Left cardiac atrium (tissue), 4 donors: ENCODE data around the gene EDEM3. TPM values are rescaled to one million over a fixed set of nuclear protein-coding genes. Genes with fewer than 3 reads are reported as not detected.
"Not testable (repeated sequence)": the region's sequence is repeated elsewhere in the genome, so short reads cannot be mapped to it uniquely, and the experiment has no call there.

Experiments
- ATAC-seq, 2 donors: fragments of 200-7000 bp; cut with Tn5 transposase; one replicate each; pipeline ENCODE4 v1.9.1; 2020; ENCODE audit warnings: mild to moderate bottlenecking in 2 of 2, moderate library complexity in 2 of 2
- DNase-seq: peaks from one replicate; pipeline ENCODE4 v3.0.0-alpha.2; 2020
- intact Hi-C, 2 donors: fragments of 100-400 bp; cut with DNase I; formaldehyde crosslinking; loops; one replicate each; pipeline versions ENCODE4 v1.14.1 to v1.15.1; 2022 to 2023
- long read RNA-seq: library from polyadenylated mRNA; unstranded; transcript quantifications from one replicate; pipeline ENCODE4 v2.0.0, GENCODE V29; 2021
- total RNA-seq, 2 donors: library from RNA; stranded (reverse); fragmentation: NEBNext Ultra II Directional; extraction: Animal tissue kit (Norgen Biotek cat#: 25700); gene quantifications; one replicate each; pipeline ENCODE4 v1.2.1, GENCODE V29; 2021
- donor health status: DM: no; HTN: yes; CAD: no.
- donor health status: DM: no; HTN: yes; CAD: no; lungs with severe emphysema.
- donor health status: DM: yes; HTN: yes; CAD: no.
- donor health status: Dilated cardiomyopathy.

EDEM3 gene, protein sequence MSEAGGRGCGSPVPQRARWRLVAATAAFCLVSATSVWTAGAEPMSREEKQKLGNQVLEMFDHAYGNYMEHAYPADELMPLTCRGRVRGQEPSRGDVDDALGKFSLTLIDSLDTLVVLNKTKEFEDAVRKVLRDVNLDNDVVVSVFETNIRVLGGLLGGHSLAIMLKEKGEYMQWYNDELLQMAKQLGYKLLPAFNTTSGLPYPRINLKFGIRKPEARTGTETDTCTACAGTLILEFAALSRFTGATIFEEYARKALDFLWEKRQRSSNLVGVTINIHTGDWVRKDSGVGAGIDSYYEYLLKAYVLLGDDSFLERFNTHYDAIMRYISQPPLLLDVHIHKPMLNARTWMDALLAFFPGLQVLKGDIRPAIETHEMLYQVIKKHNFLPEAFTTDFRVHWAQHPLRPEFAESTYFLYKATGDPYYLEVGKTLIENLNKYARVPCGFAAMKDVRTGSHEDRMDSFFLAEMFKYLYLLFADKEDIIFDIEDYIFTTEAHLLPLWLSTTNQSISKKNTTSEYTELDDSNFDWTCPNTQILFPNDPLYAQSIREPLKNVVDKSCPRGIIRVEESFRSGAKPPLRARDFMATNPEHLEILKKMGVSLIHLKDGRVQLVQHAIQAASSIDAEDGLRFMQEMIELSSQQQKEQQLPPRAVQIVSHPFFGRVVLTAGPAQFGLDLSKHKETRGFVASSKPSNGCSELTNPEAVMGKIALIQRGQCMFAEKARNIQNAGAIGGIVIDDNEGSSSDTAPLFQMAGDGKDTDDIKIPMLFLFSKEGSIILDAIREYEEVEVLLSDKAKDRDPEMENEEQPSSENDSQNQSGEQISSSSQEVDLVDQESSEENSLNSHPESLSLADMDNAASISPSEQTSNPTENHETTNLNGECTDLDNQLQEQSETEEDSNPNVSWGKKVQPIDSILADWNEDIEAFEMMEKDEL
- total RNA-seq = 10 to 100 TPM; 21.7 to 25.4 TPM
- long read RNA-seq, full-length matches to known transcripts = 15 of 32 reads
- long read RNA-seq, partial matches to known transcripts = 7 of 32 reads
- long read RNA-seq, other reads (novel, unspliced or antisense) = 10 of 32 reads

DNA sequence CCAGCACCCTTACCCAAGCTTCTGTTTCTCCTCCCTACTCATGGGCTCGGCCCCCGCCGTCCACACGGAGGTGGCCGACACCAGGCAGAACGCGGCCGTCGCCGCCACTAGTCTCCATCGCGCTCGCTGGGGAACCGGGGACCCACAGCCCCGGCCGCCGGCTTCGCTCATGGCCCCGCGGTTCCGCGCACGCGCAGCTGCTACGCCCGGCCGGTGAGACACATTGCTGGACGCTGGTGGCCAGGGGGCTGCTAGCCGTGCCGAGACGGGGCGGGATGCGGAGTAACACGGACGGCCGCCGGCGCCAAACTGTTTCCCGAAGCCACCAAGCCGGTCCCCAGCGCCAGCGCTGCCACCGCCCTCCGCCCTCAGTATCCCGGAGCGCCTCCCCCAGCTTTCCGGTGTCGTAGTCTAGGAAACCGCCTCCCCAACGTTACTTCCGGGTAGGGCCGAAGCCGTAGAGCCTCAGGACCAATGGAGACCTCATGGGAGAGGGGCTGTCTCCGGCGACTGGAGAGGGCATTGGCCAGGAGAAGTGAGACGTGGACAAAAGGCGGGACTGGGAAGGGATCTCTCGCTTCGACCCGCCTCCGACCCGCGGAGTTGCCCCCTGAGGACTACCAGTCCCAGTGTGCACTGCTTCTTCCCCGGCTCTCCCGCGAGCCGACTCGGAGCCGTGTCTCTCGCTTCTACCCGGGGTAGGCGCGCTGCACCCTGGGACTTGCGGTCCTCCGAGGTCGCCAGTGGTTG lies at the start of gene EDEM3:
TSS of gene EDEM3 (minus strand) at position 383 of the 750 bp plus-strand sequence. CDS start at position 171, 212 bp downstream.
- DNase-seq = peak; percentile 99
- ATAC-seq = peak; percentile 98 to 99
- intact Hi-C loops = no loop called here

DNA sequence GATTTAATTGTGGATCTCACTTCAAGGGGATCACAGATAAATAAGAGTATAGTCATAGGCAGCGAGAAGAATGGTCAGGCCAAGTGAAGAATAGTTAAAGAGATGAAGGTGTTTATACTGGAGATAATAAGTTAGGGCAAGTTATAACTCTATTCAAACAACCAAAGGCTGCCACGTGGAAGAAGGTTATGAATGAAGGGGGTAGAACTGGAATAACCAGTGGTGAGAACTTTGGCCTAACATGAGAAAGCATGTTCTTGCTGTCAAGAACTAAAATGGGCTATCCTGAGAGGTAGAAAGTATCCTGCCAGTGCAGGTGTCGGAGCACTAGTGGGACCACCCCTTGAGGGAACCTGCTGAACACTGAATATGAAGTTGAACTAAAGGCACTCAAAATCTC lies 49.6 kb upstream of the EDEM3 start:
- ATAC-seq = no peak
- DNase-seq = no peak
- intact Hi-C loops = loop anchor here in 1 of 2 donors (10.0 kb wide), 1 partner anchor 351 kb away; the partner anchor contains the start of genes SWT1 and TRMT1L

DNA sequence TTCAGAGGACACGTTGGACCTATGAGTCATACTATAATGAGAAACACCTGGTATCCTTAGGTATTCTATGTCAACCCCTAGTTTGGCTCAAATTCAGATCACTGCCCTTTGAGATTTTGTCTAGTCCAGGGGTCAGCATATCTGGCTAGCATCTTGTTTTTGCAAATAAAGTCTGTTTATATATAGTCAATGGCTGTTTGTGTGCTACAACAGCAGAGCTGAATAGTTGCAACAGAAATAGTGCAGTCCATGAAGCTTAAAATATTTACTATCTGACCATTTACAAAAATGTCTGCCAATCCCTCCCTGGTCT lies 48.5 kb upstream of the EDEM3 start:
- ATAC-seq (no peak), DNase-seq (no peak)
- intact Hi-C loops = loop anchor here in 1 of 2 donors (10.0 kb wide), 1 partner anchor 352 kb away; the partner anchor contains the start of genes SWT1 and TRMT1L

DNA sequence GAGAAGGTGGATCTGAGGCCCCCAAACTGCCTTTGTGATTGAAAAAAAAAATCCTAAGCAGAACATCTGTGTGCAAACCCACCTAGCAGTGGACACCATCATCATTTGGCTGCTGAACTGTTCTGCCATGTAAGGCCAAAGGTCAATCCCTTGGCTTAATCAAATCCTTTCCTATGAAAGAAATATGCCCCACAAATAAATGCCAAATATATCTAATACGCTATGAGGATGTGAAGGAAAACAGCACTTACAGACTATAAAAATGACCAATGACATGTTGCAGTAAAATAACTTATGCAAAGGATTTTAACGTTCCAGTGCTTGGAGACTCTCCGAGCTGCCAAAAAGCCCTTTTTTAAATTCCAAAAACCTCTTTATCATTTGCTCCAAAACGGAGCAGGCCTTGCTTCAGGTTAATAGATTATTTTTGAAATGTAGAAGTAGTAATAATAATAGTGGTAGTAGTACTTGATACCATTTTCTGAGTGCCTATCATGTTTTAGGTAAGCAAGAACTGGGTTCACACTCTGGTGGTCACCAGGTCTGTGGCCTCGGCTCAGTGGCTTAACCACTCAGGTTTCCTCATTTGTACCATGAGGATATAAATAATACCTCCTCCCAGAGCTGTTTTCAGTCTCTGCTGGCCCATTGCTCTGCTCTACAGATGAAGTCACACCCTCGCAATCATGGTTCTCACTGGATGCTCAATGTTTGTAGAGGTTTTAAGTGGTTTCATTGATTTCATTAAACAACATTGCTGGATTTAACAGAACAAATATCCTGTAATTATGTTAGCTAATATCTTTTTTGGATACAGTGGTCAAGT lies 47.9 kb upstream of the EDEM3 start:
- DNase-seq = no peak
- ATAC-seq = no peak

DNA sequence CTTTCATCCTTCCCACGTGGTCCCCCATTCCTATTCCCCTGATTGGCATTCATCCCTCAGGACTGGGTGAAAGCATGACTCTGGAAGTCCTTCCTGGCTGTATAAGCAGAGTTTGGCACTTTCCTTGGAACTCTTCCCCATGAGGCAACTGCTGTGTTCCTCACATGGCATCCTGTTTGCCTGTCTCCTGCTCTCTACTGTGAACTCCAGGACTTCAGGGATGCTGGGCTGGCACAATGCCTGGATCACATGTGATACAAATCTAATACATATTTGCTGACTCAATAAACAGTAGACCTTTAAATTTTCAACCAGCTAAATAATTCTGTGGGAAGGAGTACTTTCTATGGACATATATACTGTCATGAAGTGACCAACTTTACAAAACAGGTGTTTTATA lies 46.8 kb upstream of the EDEM3 start:
- no peak for ATAC-seq
- DNase-seq = no peak
- intact Hi-C loops = loop anchor here in 1 of 2 donors (10.0 kb wide), 1 partner anchor 353 kb away; the partner anchor contains the start of genes SWT1 and TRMT1L

More for the DNA sequence above, 47.9 kb upstream of the EDEM3 start:
- intact Hi-C loops = loop anchor here in 1 of 2 donors (10.0 kb wide), 1 partner anchor 352 kb away; the partner anchor contains the start of genes SWT1 and TRMT1L

DNA sequence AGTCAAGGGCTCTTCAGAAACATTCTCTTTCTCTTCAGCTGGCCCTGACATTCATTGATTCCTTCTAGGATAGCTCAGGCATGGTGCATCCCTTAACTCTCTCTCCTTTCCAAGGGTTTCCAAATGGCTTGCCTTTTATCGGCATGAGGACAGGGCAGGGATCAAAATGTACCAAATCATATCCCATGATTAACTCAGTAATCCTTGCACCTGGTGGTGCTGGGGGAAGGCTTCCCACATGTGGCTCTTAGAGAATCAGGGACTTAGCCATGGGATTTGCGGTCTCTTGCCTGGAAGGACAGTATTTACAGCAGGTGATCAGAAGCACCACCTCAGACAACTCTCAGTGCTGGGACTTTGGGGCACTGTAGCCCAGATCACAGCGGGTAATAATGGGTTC lies 46.2 kb upstream of the EDEM3 start:
- DNase-seq (no peak), ATAC-seq (no peak)
- intact Hi-C loops = loop anchor here in 1 of 2 donors (10.0 kb wide), 1 partner anchor 354 kb away; the partner anchor contains the start of genes SWT1 and TRMT1L

DNA sequence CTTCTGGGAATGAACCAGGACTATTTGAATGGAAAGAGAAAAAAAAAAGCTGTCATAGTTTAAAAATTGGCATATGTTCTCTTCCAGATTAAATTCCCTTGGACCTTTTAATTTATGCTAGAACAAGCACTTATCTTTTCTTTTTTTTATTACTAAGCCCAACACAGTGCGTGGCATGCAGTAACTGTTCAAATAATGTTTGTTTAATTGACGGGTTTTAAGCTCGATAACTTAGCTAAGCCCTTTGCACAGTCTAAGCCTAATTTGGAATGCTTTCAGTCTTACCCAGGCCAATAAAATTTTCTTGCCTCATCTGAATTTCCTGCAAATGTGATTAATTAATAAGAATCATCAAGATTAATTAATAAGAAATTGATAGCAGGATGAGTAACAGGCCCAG lies 39.3 kb upstream of the EDEM3 start:
- no peak for ATAC-seq
- intact Hi-C loops = no loop called here
- DNase-seq = no peak

DNA sequence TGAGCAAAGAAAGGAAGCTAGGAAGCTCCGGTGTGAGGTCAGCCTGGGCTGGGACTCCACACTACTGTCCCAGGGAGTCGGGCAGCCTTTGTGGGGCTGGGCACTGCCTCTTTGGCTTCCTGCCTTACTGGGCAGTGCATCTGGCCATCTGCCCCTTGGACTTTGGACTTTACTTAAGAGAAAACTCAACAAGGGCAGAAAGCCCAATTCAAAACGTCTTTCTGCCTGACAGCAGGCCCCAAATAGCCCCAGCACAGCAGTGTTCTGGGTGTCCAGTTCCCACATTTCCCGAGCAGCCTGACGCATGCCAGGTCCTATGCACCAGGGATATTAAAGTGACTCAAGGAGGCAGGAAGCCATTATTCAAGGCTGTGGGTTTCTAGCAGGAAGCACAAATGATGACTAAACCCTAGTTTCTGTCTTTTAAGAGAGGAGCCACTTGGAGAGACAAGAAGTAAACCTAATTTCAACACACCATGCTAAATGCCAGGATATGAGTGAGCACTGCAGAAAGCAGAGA lies 37.9 kb upstream of the EDEM3 start:
- intact Hi-C loops = no loop called here
- DNase-seq = peak; percentile 74
- peak; percentile 89 to 94 for ATAC-seq

DNA sequence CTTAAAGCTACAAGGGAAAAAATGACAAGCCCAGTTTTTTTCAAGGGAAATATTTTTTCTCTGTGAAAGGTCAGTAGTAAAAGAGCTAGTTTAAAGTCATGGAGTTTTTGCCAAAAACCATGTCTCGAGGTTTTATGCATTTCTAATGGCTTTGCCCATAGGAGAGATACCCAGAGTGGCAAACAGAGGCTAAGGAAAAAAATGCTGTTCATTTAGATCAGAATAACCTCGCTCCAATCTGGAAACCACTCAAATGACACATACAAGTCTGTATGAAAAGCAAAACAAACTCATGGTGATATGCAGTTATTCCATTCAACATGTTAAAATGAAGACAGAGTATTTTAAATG lies 36.9 kb upstream of the EDEM3 start:
- intact Hi-C loops = no loop called here
- ATAC-seq = no peak
- DNase-seq = no peak

DNA sequence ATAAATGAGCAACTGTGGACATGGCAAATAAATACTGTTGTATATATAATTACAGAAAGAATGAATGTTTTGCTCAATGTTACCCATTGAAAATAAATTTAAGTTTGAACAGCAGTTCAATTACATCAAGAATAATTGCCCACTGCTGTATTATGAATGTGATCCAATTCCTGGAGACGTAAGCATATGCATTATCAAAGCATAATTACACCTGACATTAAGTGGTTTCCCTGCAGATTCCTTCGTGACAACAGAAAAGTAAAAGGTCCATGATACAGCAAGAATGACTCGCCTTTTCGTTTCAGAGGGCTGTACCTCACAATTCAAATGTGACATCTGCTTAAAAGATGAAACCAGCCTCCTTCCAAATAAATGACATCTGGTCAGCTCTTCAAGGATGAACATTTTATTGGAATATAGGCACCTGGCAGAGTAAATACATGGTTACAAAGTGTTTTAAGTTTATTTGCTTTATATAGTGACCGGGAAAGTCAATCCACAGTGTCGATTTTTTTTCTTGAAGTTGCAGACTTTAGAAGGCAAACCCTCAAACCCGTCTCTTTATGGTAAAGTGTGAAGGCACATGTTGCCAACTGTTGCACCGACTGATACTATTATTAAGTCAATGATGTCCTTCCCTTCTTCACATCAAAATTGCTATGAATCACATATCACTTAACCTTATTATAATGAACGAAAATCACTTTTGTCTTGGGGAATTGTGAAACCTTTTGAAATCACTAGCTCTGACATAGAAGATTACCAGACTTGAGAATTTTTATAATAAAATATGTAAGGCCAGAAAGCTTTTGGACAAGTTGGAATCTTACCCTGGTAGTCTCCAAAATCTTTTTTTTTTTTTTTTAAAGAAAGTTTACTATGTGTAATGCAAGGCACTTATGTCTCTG lies 36.2 kb upstream of the EDEM3 start:
- DNase-seq (no peak), ATAC-seq (no peak)
- intact Hi-C loops = no loop called here

DNA sequence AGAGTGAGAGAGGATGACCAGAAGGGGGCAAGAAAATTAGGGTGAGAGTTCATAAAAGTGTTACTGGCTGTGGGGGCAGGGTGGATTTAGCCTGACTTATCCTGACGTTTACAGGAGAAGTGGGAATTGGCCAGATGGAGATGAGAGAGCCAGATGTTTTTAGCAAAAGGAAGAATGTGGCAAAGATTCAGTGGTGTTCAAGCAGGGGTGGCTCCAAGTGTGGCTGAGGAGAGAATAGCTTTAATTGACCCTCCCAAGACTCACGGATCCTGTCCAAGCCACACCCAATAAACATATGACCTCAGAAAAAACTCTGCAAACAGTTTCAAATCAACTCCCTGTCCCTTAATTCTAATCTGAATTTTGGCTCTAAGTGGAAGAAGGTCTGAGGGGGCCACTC lies 35.2 kb upstream of the EDEM3 start:
- DNase-seq = no peak
- no peak for ATAC-seq
- intact Hi-C loops = no loop called here

DNA sequence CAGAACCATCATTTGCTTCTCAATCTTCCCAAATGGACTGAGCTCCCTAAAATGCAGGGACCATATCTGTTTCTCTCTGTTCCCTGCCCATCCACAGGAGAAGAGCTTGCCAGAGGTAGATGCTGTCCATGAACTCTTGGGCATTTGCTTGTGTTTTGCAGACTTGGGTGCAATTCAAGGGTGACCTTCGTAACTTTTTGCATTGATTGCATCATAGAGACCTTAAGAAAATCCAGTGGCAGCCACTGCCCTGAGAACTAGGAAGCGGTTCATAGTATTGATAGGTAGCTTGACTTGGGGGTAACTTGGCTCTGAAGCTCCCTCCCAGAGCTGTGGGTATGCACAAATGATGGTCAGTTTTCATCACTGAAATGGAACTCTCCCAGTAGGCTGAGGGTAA lies 34.3 kb upstream of the EDEM3 start:
- DNase-seq (no peak), ATAC-seq (no peak)
- intact Hi-C loops = no loop called here

DNA sequence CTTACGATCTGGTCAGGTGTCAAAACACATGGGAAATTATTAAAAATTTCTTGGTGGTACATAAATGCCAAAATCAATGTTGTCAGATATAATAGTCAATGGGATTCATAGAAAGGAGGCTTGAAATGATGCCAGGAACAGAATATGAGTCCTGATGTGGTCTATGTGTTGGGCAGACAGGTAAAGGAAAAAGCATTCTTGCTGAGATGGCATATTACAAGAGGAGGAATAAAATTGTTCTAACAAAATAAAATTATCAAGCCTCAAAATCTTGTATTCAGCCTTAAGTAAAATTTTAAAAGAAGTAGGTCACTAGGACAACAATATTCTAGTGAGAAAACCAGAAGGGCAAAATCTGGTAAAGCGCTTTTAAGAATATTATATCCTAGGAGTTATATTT lies 30.9 kb upstream of the EDEM3 start:
- intact Hi-C loops = no loop called here
- DNase-seq (no peak), ATAC-seq (no peak)

DNA sequence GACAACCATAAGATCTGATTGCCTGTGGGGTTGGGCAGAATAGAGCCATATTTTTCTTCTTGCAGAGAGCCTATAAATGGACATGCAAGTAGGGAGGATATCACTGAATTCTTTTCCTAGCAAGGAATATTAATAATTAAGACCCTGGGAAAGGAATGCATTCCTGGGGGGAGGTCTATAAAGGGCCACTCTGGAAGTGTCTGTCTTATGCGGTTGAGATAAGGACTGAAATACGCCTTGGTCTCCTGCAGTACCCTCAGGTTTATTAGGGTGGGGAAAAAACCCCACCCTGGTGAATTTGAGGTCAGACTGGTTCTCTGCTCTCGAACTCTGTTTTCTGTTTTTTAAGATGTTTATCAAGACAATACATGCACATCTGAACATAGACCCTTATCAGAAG lies 29.1 kb upstream of the EDEM3 start:
- ATAC-seq, DNase-seq, intact Hi-C loops: not testable (repeated sequence)

DNA sequence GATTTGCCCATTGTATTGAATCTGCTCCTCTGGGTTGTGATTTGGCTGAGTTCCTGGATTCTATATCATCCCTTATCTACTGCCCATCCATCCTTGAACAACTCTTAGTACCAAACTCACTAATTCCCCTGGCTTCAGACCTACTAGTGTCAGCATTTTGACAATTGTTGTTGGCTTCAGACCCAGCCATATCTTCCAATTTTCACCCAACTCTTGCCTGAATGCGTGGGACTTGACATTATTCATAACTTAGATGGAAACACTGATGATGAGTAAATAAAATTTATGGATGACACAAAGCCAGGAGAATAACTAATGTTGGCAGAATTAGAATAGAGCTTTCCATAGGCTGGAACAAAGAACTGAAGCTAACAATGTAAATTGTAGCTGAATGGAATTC lies 27.3 kb upstream of the EDEM3 start:
- ATAC-seq (no peak), DNase-seq (no peak)
- intact Hi-C loops = no loop called here

DNA sequence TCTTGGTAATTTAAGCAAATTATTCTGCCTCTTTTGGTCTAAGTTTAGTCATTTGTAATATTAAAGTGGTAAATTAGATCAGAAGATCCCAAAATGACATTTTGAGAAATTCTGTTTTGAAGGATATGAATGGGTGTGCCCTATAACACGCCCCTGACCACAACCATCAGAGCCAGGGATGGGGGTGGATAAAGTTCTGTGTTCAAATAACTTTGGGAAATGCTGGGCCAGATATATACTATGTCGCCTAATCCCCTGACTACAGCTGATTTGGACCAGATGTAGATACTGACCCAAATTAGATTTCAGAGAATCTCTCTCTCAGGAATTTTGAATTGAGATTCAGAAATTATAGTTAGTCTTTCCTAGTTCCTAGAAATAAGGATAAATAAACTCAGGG lies 21.2 kb upstream of the EDEM3 start:
- no peak for ATAC-seq
- intact Hi-C loops = no loop called here

DNA sequence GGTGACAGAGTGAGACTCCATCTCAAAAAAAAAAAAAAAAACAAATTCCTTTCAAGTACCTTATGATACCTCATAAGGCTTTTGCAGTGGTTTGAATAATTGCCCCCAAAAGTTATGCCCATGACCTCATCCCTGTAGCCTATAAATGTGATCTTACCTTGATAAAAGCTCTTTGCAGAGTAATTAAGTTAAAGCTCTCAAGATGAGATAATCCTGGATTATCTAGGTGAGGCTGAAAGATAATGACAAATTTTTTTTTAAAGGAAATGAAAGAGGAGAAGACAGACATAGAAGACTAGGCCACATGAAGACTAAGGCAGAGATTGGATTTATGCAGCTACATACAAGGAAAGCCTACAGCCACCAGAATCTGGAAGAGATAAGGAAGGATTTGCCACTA lies 20.7 kb upstream of the EDEM3 start:
- DNase-seq = no peak
- intact Hi-C loops = no loop called here
- no peak for ATAC-seq

More for the DNA sequence above, 21.2 kb upstream of the EDEM3 start:
- DNase-seq = no peak
